ENCODE measurements around the gene TRIM63.
"Not testable (repeated sequence)": the region's sequence is repeated elsewhere in the genome, so short reads cannot be mapped to it uniquely, and the experiment has no call there.

TRIM63 gene

DNA sequence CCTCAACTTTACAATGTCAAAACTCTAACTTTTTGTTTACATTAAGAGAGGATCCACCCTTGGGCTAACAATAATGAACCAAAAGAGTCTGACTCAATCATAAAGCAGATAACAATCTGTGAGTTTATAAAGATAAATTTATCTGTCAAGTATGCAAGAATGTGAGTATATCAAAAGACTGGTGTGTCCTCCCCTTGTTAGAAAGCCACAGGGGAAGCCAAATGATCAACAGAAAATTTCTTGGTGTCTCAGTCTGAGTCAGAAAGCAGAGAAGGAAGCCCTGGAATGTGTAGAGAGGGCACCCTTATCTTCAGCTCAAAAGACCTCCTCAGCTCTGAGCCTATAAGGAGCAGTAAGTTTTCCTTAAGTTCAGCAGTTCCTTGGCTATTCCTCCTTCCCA is 30.3 kb upstream of the TRIM63 start:
- TF ChIP-seq, protein P1, sequence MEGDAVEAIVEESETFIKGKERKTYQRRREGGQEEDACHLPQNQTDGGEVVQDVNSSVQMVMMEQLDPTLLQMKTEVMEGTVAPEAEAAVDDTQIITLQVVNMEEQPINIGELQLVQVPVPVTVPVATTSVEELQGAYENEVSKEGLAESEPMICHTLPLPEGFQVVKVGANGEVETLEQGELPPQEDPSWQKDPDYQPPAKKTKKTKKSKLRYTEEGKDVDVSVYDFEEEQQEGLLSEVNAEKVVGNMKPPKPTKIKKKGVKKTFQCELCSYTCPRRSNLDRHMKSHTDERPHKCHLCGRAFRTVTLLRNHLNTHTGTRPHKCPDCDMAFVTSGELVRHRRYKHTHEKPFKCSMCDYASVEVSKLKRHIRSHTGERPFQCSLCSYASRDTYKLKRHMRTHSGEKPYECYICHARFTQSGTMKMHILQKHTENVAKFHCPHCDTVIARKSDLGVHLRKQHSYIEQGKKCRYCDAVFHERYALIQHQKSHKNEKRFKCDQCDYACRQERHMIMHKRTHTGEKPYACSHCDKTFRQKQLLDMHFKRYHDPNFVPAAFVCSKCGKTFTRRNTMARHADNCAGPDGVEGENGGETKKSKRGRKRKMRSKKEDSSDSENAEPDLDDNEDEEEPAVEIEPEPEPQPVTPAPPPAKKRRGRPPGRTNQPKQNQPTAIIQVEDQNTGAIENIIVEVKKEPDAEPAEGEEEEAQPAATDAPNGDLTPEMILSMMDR (IDR thresholded peaks at IDR 0.05; ENCODE audit: extremely low read depth, insufficient read depth, missing control alignments) = no peak
- DNase-seq (ENCODE audit: low spot score) = peak; percentile 3
- in situ Hi-C loops (cut with MboI; ENCODE audit: low pct_unique_long_range_greater_than_20kb, low sequenced_read_pairs, unreplicated experiment) = no loop called here

DNA sequence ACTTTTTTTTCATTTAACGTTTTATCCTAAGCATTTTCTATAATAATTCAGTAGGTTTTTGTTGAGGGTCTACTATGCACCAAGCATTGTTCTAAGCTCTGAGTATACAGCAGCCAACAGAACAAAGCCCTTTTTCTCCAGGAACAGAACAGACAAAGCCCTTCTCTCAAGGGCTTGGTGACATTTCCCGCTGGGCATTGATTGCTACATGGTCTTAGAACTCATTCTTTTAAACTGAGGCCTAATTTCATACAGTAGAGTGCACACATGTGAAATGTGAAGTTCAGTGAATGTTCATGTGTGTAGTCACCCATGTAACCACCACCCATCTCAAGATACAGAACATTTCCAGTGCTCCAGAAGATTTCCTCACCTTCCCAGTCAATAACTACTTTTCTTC is 29.0 kb upstream of the TRIM63 start:
- DNase-seq (ENCODE audit: low spot score) = no peak
- in situ Hi-C loops (cut with MboI; ENCODE audit: low pct_unique_long_range_greater_than_20kb, low sequenced_read_pairs, unreplicated experiment) = no loop called here
- TF ChIP-seq, protein P1 (IDR thresholded peaks at IDR 0.05; ENCODE audit: extremely low read depth, insufficient read depth, missing control alignments) = no peak

DNA sequence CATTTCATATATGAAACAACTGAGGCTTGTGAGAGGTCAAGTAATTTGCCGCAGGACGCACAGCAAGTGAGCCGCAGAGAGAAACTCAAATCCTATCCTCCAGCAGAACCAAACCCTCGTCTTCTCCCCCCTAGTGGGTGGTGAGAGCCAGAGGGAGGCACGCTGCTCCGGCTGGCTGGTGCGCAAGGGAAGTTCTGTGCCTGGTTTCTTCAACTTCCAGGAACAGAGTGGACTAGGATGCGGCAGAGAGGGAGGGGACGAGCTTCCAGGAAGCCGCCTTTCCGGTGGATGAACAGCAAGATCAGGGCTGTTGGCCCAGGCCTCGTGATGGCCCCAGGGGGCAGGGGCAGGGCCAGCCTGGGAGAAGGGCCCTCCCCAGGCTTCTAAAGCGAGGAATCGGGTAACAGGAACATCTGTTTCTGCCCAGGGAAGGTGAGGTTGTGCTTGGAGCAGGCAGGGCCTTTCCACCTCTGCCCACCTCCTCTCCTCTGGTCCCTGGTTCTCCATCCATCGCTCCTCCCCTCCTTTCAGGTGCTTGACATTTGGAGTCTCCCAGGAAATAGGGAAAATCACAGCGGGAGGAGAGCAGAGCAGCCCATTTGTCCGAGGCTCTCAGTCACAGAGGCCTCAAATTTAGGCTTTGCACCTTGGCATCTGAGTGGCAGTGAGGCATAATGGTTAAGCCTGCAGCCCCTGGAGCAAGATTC is 27.4 kb upstream of the TRIM63 start:
- in situ Hi-C loops (cut with MboI; ENCODE audit: low pct_unique_long_range_greater_than_20kb, low sequenced_read_pairs, unreplicated experiment) = no loop called here
- DNase-seq (ENCODE audit: low spot score) = no peak

DNA sequence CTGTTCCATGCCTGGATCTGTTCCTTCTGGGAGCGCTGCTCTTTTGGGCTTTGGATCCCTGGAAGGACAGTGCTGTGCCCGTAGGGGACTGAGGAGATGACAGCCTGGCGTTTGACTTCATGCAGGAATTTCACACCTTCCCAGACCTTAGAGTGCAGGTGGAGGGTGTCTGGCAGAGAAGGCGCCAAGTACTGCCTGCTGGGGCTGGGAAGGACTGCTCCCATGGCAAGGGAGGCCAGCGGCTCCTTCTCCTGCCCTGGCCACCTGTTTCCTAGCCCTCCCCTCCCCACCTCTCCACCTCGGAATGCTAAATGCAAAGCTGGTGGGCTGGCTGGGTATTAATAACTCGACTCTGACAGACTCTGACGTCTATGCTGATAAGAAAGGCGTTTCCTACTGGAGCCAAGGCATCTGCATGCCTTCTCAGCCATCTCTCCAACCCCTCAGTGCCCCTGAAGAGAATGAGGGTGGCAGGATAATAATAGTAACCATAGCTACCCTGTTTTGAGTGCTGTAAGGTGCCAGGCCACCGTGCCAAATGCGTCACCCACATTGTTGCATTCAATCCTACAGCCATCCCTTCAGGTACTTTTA is 26.7 kb upstream of the TRIM63 start:
- TF ChIP-seq, protein P1 (IDR thresholded peaks at IDR 0.05; ENCODE audit: extremely low read depth, insufficient read depth, missing control alignments) = no peak
- DNase-seq (ENCODE audit: low spot score) = no peak
- in situ Hi-C loops (cut with MboI; ENCODE audit: low pct_unique_long_range_greater_than_20kb, low sequenced_read_pairs, unreplicated experiment) = no loop called here

More for the DNA sequence above, 27.4 kb upstream of the TRIM63 start:
- TF ChIP-seq, protein P1 (IDR thresholded peaks at IDR 0.05; ENCODE audit: extremely low read depth, insufficient read depth, missing control alignments) = no peak

DNA sequence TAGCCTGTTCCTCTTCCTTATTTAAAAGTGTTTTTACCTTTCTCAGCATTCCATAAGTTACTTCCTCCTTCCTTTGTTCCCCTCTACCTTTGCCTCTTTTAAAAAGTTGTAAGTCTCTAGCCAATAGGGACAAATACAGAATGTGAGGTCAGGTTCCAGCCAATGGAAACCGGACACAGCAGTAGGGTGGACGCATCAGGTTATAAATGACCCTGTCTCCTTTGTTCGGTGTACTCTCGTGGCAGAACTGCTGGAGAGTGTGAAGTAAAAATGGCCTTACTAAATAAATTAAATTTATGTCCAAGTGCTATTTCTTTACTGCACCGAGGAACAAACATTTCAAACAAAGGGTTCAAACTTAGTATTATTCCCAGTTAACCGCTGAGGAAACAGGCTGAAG is 26.1 kb upstream of the TRIM63 start:
- in situ Hi-C loops (cut with MboI; ENCODE audit: low pct_unique_long_range_greater_than_20kb, low sequenced_read_pairs, unreplicated experiment); DNase-seq (ENCODE audit: low spot score): not testable (repeated sequence)

DNA sequence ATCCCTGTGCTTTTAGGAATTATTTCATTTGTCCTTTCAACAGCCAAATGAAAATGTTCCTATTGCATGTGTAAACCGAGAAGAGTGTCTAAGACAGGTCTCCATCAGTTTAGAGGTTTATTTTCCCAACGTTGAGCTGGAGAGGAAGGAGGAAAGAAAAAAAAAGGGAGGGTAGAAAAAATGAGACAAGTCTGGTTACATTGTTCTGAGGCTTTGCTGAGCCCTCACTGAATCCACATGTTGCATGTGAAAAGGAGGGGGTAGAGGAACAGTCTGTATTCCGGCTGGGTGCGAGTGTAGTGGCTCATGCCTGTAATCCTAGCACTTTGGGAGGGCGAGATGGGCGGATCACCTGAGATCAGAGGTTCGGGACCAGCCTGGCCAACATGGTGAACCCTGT is 25.0 kb upstream of the TRIM63 start:
- in situ Hi-C loops (cut with MboI; ENCODE audit: low pct_unique_long_range_greater_than_20kb, low sequenced_read_pairs, unreplicated experiment) = no loop called here
- TF ChIP-seq, protein P1 (IDR thresholded peaks at IDR 0.05; ENCODE audit: extremely low read depth, insufficient read depth, missing control alignments) = no peak
- no peak for DNase-seq (ENCODE audit: low spot score)

DNA sequence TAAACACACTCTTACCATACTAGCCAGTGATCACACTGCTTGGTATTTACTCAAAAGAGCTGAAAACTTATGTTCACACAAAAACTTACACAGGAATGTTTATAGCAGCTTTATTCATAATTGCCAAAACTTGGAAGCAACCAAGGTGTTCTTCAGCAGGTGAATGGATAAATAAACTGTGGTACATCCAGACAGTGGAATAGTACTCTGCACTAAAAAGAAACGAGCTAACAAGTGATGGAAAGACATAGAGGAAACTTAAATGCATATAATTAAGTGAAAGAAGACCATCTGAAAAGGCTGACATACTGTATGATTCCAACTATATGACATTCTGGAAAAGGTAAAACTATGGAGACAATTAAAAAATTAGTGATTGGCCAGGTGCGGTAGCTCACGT is 23.5 kb upstream of the TRIM63 start:
- in situ Hi-C loops (cut with MboI; ENCODE audit: low pct_unique_long_range_greater_than_20kb, low sequenced_read_pairs, unreplicated experiment) = no loop called here
- TF ChIP-seq, protein P1 (IDR thresholded peaks at IDR 0.05; ENCODE audit: extremely low read depth, insufficient read depth, missing control alignments) = no peak
- DNase-seq (ENCODE audit: low spot score) = no peak

Measured in GM13977 (cell line).